ENCODE data around the gene GAPVD1.

GRCh38 chr9:125410522-125410894 is 148.9 kb downstream of the GAPVD1 start:
- TF ChIP-seq ZNF274 (IDR thresholded peaks at IDR 0.05; ENCODE audit: borderline replicate concordance, extremely low read depth, low read length), result no peak
- no peak for TF ChIP-seq CBX8 (IDR thresholded peaks at IDR 0.05; ENCODE audit: borderline replicate concordance, low read depth, low read length)
- TF ChIP-seq CTCF (IDR thresholded peaks at IDR 0.05; ENCODE audit: control extremely low read depth in 1 of 3, insufficient read depth in 1 of 3, low read depth in 1 of 3, low read length in 3 of 3), result no peak
- no peak for TF ChIP-seq MAX (IDR thresholded peaks at IDR 0.05)
- TF ChIP-seq GTF2F1 (IDR thresholded peaks at IDR 0.05; ENCODE audit: borderline replicate concordance, low read depth, low read length), result no peak
- no peak for TF ChIP-seq EZH2 (IDR thresholded peaks at IDR 0.05; ENCODE audit: low read depth, low read length, severe bottlenecking)
- TF ChIP-seq MAFK (IDR thresholded peaks at IDR 0.05; ENCODE audit: low read depth, low read length), result no peak
- no peak for TF ChIP-seq TEAD4 (IDR thresholded peaks at IDR 0.05; ENCODE audit: low read depth, low read length)
- no peak for TF ChIP-seq TAF1 (IDR thresholded peaks at IDR 0.05; ENCODE audit: low read depth, low read length)
- no peak for TF ChIP-seq JUN (IDR thresholded peaks at IDR 0.05; ENCODE audit: low read depth, low read length)
